Sigmoid colon (tissue), 4 donors: Measurements from ENCODE around the gene CDH1.

Experiments used
- EP300 ChIP-seq, 4 donors: sonication (generic); formaldehyde crosslinking; IDR thresholded peaks; one replicate each; pipeline ENCODE4 v1.6.1; 2017; ENCODE audit warnings: antibody characterized with exemption in 4 of 4
- POLR2A ChIP-seq, 2 donors: fragments of 450-650 bp; IDR thresholded peaks; one replicate each; pipeline ENCODE4 v1.6.1; 2016; ENCODE audit warnings: antibody characterized with exemption in 2 of 2, mild to moderate bottlenecking in 2 of 2, moderate library complexity in 2 of 2
- TF ChIP-seq, protein P1 (sequence below), 4 experiments: fragments of 450-650 bp in 3 of 4; fragments of 200-600 bp in 1 of 4; IDR thresholded peaks; one replicate each; pipeline ENCODE4 v1.5.1; 2016 to 2019; ENCODE audit warnings: antibody characterized with exemption in 4 of 4, mild to moderate bottlenecking in 3 of 4, moderate library complexity in 2 of 4

DNA sequence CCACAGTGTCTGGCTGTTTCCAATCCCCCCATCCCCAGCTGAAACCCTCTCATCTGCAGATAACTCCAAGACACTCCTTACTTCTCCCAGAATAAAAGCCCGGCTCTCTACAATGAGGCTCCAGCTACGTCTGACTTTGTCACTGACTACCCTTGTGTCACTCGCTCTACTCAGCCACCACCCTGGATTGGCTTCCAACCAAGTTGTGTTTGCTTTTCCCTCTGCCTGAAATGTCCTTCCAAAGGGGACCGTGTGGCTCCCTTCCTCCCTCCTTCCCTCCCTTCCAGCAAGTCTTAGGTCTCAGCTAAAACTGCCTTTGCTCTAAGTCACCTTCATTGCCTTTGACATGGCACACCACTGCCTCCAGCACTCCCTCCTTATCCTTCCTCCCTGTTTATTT lies 42.8 kb downstream of the CDH1 start:
- TF ChIP-seq POLR2A (IDR thresholded peaks at IDR 0.05) (no peak), EP300 (IDR thresholded peaks at IDR 0.05) (no peak)
- TF ChIP-seq, protein P1, sequence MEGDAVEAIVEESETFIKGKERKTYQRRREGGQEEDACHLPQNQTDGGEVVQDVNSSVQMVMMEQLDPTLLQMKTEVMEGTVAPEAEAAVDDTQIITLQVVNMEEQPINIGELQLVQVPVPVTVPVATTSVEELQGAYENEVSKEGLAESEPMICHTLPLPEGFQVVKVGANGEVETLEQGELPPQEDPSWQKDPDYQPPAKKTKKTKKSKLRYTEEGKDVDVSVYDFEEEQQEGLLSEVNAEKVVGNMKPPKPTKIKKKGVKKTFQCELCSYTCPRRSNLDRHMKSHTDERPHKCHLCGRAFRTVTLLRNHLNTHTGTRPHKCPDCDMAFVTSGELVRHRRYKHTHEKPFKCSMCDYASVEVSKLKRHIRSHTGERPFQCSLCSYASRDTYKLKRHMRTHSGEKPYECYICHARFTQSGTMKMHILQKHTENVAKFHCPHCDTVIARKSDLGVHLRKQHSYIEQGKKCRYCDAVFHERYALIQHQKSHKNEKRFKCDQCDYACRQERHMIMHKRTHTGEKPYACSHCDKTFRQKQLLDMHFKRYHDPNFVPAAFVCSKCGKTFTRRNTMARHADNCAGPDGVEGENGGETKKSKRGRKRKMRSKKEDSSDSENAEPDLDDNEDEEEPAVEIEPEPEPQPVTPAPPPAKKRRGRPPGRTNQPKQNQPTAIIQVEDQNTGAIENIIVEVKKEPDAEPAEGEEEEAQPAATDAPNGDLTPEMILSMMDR (IDR thresholded peaks at IDR 0.05): no peak
